SK-N-SH treated with all-trans-retinoic acid at 6 μM for 48 hours (cell line): ENCODE results near the gene WNT10A.

Source experiments
- CREB5 ChIP-seq: fragments of 250-450 bp; sonication (Bioruptor Pico); IDR thresholded peaks from 2 replicates; pipeline ENCODE4 v1.5.1; 2020; ENCODE audit warnings: low read depth, mild to moderate bottlenecking, moderate library complexity
- CSDC2 ChIP-seq: fragments of 250-450 bp; sonication (Bioruptor Pico); IDR thresholded peaks from 2 replicates; pipeline ENCODE4 v1.5.0; 2020; ENCODE audit warnings: mild to moderate bottlenecking, moderate library complexity
- GLIS3 ChIP-seq: fragments of 250-450 bp; sonication (Bioruptor Pico); IDR thresholded peaks from 2 replicates; pipeline ENCODE4 v1.5.0; 2020; ENCODE audit warnings: mild to moderate bottlenecking, moderate library complexity
- OSR1 ChIP-seq: fragments of 250-450 bp; sonication (Bioruptor Pico); IDR thresholded peaks from 2 replicates; pipeline ENCODE4 v1.8.0; 2022; ENCODE audit warnings: moderate library complexity, mild to moderate bottlenecking, inconsistent platforms
- PATZ1 ChIP-seq: fragments of 250-450 bp; sonication (Bioruptor Pico); IDR thresholded peaks from 2 replicates; pipeline ENCODE4 v1.8.0; 2020; ENCODE audit warnings: mild to moderate bottlenecking, moderate library complexity, borderline replicate concordance
- POU6F1 ChIP-seq: fragments of 250-450 bp; sonication (Bioruptor Pico); IDR thresholded peaks from 2 replicates; pipeline ENCODE4 v1.8.0; 2021; ENCODE audit warnings: low read depth, mild to moderate bottlenecking, moderate library complexity, borderline replicate concordance
- PPARA ChIP-seq: fragments of 250-450 bp; sonication (Bioruptor Pico); IDR thresholded peaks from 2 replicates; pipeline ENCODE4 v1.5.0; 2020; ENCODE audit warnings: mild to moderate bottlenecking, borderline replicate concordance
- RARB ChIP-seq: fragments of 250-450 bp; sonication (Bioruptor Pico); IDR thresholded peaks from 2 replicates; pipeline ENCODE4 v1.8.0; 2021; ENCODE audit warnings: mild to moderate bottlenecking, moderate library complexity
- TSHZ2 ChIP-seq: fragments of 250-450 bp; sonication (Bioruptor Pico); IDR thresholded peaks from 2 replicates; pipeline ENCODE4 v1.5.0; 2020; ENCODE audit warnings: mild to moderate bottlenecking, moderate library complexity
- ZFP30 ChIP-seq: fragments of 450-650 bp; formaldehyde crosslinking; IDR thresholded peaks from 2 replicates; pipeline ENCODE4 v1.5.0; 2022; ENCODE audit warnings: mild to moderate bottlenecking, moderate library complexity
- ZNF70 ChIP-seq: fragments of 450-650 bp; formaldehyde crosslinking; IDR thresholded peaks from 2 replicates; pipeline ENCODE4 v1.5.0; 2020; ENCODE audit warnings: mild to moderate bottlenecking, moderate library complexity

GRCh38 chr2:218920504-218920903, 39.9 kb downstream of the WNT10A start:
- TF ChIP-seq RARB (CRISPR knock-in tag), result no peak
- TF ChIP-seq PPARA (CRISPR knock-in tag), result no peak
- no peak for TF ChIP-seq ZFP30 (CRISPR knock-in tag)
- no peak for TF ChIP-seq CSDC2
- TF ChIP-seq POU6F1 (CRISPR knock-in tag), result no peak
- no peak for TF ChIP-seq CREB5 (CRISPR knock-in tag)
- no peak for TF ChIP-seq OSR1 (CRISPR knock-in tag)
- no peak for TF ChIP-seq TSHZ2 (CRISPR knock-in tag)
- no peak for TF ChIP-seq ZNF70 (CRISPR knock-in tag)
- TF ChIP-seq PATZ1, result no peak
- no peak for TF ChIP-seq GLIS3 (CRISPR knock-in tag)
